ENCODE results near the gene EXOSC3. TPM values are rescaled to one million over a fixed set of nuclear protein-coding genes. Genes with fewer than 3 reads are reported as not detected.
A peak's percentile ranks its signal among the peaks of the same experiment; 100 is the strongest.

Gene EXOSC3
- total and polyA plus RNA-seq, 2 of the 13 experiments (the other 11 are each of a cell fraction or from before 2014, with no cell fraction given): 17.5 to 68.7 TPM

DNA sequence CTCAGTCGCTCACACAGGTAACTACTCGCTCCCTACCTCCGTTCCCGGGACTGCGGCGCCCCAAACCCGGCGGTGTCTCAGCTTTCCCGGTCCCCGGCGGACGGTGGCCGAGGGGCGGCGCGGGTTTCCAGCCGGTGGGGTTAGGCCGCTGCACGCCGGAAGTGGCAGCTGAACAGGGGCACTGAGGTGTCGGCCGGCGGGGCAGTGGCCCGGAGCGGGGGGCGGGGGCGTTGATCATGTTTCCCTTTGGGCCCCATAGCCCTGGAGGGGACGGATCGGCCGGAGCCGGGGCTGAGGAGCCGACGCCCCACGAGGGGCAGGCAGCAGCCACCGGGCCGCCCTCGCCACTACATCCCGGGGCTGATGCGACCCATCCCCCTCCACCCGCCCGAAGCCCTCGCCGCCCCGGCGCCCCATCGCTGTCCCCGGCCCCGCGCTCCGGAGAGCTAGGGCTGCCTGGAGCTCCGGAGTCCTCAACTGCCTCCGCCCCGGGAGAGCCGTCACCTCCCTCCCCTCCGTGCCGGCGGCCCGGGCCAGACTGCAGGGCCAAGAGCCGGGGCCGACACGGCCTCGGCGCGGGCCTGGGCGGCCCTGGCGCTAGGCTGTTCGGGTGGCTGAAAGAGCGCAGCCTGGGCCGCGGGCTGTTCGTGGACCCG, 15.9 kb upstream of the EXOSC3 start, which contains the start of gene DCAF10 (continued):
- TF ChIP-seq, protein P1, sequence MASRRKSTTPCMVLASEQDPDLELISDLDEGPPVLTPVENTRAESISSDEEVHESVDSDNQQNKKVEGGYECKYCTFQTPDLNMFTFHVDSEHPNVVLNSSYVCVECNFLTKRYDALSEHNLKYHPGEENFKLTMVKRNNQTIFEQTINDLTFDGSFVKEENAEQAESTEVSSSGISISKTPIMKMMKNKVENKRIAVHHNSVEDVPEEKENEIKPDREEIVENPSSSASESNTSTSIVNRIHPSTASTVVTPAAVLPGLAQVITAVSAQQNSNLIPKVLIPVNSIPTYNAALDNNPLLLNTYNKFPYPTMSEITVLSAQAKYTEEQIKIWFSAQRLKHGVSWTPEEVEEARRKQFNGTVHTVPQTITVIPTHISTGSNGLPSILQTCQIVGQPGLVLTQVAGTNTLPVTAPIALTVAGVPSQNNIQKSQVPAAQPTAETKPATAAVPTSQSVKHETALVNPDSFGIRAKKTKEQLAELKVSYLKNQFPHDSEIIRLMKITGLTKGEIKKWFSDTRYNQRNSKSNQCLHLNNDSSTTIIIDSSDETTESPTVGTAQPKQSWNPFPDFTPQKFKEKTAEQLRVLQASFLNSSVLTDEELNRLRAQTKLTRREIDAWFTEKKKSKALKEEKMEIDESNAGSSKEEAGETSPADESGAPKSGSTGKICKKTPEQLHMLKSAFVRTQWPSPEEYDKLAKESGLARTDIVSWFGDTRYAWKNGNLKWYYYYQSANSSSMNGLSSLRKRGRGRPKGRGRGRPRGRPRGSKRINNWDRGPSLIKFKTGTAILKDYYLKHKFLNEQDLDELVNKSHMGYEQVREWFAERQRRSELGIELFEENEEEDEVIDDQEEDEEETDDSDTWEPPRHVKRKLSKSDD (CRISPR knock-in tag; IDR thresholded peaks at IDR 0.05; ENCODE audit: low read depth): peak; percentile 89
- TF ChIP-seq ETV6 (CRISPR knock-in tag; conservative IDR thresholded peaks at IDR 0.05): peak; percentile 94
- no peak for TF ChIP-seq FOXM1 (CRISPR knock-in tag; IDR thresholded peaks at IDR 0.05)
- TF ChIP-seq ZNF232 (CRISPR knock-in tag; IDR thresholded peaks at IDR 0.05; ENCODE audit: borderline replicate concordance): no peak
- TF ChIP-seq, protein P2, sequence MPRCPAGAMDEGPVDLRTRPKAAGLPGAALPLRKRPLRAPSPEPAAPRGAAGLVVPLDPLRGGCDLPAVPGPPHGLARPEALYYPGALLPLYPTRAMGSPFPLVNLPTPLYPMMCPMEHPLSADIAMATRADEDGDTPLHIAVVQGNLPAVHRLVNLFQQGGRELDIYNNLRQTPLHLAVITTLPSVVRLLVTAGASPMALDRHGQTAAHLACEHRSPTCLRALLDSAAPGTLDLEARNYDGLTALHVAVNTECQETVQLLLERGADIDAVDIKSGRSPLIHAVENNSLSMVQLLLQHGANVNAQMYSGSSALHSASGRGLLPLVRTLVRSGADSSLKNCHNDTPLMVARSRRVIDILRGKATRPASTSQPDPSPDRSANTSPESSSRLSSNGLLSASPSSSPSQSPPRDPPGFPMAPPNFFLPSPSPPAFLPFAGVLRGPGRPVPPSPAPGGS (CRISPR knock-in tag; IDR thresholded peaks at IDR 0.05): peak; percentile 87; the same call in 1 of the 2 replicates
- TF ChIP-seq ZNF644 (CRISPR knock-in tag; IDR thresholded peaks at IDR 0.05; ENCODE audit: low read depth): no peak
- TF ChIP-seq BRD4 (CRISPR knock-in tag; IDR thresholded peaks at IDR 0.05): peak; percentile 96
- no peak for TF ChIP-seq EZH2 (conservative IDR thresholded peaks at IDR 0.05; ENCODE audit: low read depth, low read length)
- TF ChIP-seq, protein P3, sequence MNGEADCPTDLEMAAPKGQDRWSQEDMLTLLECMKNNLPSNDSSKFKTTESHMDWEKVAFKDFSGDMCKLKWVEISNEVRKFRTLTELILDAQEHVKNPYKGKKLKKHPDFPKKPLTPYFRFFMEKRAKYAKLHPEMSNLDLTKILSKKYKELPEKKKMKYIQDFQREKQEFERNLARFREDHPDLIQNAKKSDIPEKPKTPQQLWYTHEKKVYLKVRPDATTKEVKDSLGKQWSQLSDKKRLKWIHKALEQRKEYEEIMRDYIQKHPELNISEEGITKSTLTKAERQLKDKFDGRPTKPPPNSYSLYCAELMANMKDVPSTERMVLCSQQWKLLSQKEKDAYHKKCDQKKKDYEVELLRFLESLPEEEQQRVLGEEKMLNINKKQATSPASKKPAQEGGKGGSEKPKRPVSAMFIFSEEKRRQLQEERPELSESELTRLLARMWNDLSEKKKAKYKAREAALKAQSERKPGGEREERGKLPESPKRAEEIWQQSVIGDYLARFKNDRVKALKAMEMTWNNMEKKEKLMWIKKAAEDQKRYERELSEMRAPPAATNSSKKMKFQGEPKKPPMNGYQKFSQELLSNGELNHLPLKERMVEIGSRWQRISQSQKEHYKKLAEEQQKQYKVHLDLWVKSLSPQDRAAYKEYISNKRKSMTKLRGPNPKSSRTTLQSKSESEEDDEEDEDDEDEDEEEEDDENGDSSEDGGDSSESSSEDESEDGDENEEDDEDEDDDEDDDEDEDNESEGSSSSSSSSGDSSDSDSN (CRISPR knock-in tag; IDR thresholded peaks at IDR 0.05): peak; percentile 100
- peak; percentile 92 for TF ChIP-seq ZNF124 (CRISPR knock-in tag; IDR thresholded peaks at IDR 0.05)
- TF ChIP-seq NBN (conservative IDR thresholded peaks at IDR 0.05): no peak
- TF ChIP-seq ZNF432 (CRISPR knock-in tag; IDR thresholded peaks at IDR 0.05; ENCODE audit: borderline replicate concordance): no peak
- TF ChIP-seq FOXJ3 (CRISPR knock-in tag; IDR thresholded peaks at IDR 0.05; ENCODE audit: borderline replicate concordance): no peak
- TF ChIP-seq, protein P4, sequence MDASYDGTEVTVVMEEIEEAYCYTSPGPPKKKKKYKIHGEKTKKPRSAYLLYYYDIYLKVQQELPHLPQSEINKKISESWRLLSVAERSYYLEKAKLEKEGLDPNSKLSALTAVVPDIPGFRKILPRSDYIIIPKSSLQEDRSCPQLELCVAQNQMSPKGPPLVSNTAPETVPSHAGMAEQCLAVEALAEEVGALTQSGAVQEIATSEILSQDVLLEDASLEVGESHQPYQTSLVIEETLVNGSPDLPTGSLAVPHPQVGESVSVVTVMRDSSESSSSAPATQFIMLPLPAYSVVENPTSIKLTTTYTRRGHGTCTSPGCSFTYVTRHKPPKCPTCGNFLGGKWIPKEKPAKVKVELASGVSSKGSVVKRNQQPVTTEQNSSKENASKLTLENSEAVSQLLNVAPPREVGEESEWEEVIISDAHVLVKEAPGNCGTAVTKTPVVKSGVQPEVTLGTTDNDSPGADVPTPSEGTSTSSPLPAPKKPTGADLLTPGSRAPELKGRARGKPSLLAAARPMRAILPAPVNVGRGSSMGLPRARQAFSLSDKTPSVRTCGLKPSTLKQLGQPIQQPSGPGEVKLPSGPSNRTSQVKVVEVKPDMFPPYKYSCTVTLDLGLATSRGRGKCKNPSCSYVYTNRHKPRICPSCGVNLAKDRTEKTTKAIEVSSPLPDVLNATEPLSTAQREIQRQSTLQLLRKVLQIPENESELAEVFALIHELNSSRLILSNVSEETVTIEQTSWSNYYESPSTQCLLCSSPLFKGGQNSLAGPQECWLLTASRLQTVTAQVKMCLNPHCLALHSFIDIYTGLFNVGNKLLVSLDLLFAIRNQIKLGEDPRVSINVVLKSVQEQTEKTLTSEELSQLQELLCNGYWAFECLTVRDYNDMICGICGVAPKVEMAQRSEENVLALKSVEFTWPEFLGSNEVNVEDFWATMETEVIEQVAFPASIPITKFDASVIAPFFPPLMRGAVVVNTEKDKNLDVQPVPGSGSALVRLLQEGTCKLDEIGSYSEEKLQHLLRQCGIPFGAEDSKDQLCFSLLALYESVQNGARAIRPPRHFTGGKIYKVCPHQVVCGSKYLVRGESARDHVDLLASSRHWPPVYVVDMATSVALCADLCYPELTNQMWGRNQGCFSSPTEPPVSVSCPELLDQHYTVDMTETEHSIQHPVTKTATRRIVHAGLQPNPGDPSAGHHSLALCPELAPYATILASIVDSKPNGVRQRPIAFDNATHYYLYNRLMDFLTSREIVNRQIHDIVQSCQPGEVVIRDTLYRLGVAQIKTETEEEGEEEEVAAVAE (CRISPR knock-in tag; IDR thresholded peaks at IDR 0.05; ENCODE audit: borderline replicate concordance): peak; percentile 91
- TF ChIP-seq KLF11 (CRISPR knock-in tag; IDR thresholded peaks at IDR 0.05): 0 out of 2 replicates have a peak, but pooled peaks have one; percentile 74
- peak; percentile 99 for TF ChIP-seq REPIN1 (CRISPR knock-in tag; IDR thresholded peaks at IDR 0.05; ENCODE audit: borderline replicate concordance, low read depth)
- no peak; the same call in 1 of the 2 replicates for TF ChIP-seq HMG20A (CRISPR knock-in tag; IDR thresholded peaks at IDR 0.05; ENCODE audit: borderline replicate concordance)
- no peak for TF ChIP-seq GATA4 (IDR thresholded peaks at IDR 0.05; ENCODE audit: borderline replicate concordance, low read depth)
- peak; percentile 75; the same call in 1 of the 2 replicates for TF ChIP-seq ZBTB38 (CRISPR knock-in tag; IDR thresholded peaks at IDR 0.05)
- TF ChIP-seq AGO2 (optimal IDR thresholded peaks at IDR 0.05; ENCODE audit: low read depth, low read length): peak; percentile 78
